Muscle of back (tissue), 13 donors: ENCODE data around the gene MC1R. TPM values are rescaled to one million over a fixed set of nuclear protein-coding genes. Genes with fewer than 3 reads are reported as not detected.
"Not testable (repeated sequence)": the region's sequence is repeated elsewhere in the genome, so short reads cannot be mapped to it uniquely, and the experiment has no call there.

Source experiments
- DNase-seq, 3 donors: peaks; one replicate each; pipeline versions ENCODE4 v3.0.0 to v3.0.0-alpha.2; 2013
- long read RNA-seq, 9 donors: transcript quantifications; one replicate each; lab custom pipeline, GENCODE V29; 2026
- polyA plus RNA-seq, 10 donors: library from polyadenylated mRNA; unstranded; fragments of 120-200 nt; gene quantifications; one replicate each; pipeline ENCODE4 v1.2.1, GENCODE V29; 2013; ENCODE audit not compliant: insufficient read length in 10 of 10

Gene MC1R
- polyA plus RNA-seq: 1 to 10 TPM in 9 of 10 donors, under 1 TPM in 1; 0.90 to 3.0 (median 1.8) TPM
- long read RNA-seq, donor 1: 0 reads
- long read RNA-seq, donor 2: 0 reads
- long read RNA-seq, donor 3: 0 reads
- long read RNA-seq, donor 4, partial matches to known transcripts: 0 of 1 reads
- long read RNA-seq, donor 4, other reads (novel, unspliced or antisense): 0 of 1 reads
- long read RNA-seq, donor 5: 0 reads
- long read RNA-seq, donor 6: 0 reads
- long read RNA-seq, donor 7: 0 reads
- long read RNA-seq, donor 8, partial matches to known transcripts: 0 of 3 reads
- long read RNA-seq, donor 8, other reads (novel, unspliced or antisense): 0 of 3 reads
- long read RNA-seq, donor 9: 0 reads

DNA sequence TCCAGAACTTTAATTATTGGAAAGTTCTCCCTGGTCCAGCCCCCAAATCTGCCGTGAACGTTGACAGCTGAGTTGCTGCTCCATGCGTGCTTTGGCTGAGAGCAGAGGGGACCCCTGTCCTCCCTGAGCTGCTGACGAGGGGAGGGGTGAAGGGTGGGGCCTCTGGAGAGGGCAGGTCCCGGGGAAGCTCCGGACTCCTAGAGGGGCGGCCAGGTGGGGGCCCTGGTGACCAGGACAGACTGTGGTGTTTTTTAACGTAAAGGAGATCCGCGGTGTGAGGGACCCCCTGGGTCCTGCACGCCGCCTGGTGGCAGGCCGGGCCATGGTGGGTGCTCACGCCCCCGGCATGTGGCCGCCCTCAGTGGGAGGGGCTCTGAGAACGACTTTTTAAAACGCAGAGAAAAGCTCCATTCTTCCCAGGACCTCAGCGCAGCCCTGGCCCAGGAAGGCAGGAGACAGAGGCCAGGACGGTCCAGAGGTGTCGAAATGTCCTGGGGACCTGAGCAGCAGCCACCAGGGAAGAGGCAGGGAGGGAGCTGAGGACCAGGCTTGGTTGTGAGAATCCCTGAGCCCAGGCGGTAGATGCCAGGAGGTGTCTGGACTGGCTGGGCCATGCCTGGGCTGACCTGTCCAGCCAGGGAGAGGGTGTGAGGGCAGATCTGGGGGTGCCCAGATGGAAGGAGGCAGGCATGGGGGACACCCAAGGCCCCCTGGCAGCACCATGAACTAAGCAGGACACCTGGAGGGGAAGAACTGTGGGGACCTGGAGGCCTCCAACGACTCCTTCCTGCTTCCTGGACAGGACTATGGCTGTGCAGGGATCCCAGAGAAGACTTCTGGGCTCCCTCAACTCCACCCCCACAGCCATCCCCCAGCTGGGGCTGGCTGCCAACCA lies at the start of gene MC1R:
MC1R (plus strand) TSS at position 410 of the 895 bp plus-strand sequence; CDS start at position 807, 397 bp downstream.
- peak in 1 of 3 donors; percentile 63 for DNase-seq

DNA sequence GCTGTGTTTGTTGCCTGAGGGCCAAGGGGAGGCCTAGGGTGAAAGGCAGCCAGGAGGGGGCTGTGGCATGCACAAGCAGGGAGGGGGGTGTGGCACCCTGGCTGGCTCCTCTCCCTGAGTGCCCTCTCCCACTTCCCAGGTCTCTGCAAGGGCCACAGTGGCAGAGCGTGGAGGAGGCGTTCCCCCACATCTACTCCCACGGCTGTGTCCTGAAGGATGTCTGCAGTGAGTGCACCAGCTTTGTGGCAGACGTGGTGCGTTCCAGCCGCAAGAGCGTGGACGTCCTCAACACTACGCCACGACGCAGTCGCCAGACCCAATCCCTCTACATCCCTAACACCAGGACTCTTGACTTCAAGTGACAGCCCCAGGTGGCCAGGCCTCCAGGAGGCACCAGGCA lies 48.8 kb upstream of the MC1R start:
- DNase-seq: no peak

DNA sequence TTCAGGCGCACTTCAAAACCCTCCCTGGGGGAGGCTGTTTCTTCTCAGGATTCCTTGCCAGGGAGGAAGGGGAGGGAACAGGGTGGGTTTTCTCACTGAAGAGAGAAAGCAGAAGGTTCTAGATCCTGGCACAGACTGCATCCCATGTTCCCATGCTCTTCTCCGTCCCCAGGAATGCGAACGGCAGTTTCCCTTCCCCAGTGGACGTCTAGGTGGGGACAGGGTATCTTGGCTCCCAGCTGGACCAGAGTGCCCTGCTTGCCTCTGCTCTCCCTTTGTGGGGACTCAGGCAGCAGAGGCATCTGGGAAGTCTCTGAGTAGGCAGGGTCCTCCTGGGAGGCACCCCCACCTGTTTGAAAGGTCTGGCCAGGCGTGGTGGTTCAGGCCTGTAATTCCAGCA lies 48.2 kb upstream of the MC1R start:
- DNase-seq: no peak

DNA sequence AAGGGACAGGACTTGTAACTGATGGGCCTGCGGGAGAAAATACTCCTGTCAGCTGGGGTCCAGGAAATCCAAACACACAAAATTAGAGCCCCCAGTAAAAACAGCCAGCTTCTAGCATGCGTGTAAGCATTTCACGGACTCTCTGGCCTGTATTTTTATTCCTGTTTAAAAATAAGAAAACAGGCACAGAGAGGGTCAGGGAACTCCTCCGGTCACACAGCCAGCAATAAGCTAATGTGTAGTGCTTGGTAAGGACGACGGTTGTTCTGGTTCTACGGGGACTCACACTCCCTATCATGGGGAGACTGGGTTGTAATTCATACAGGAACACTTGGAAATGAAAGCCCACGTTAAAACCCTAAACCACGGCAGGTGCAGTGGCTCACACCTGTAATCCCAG lies 46.8 kb upstream of the MC1R start:
- DNase-seq: no peak

DNA sequence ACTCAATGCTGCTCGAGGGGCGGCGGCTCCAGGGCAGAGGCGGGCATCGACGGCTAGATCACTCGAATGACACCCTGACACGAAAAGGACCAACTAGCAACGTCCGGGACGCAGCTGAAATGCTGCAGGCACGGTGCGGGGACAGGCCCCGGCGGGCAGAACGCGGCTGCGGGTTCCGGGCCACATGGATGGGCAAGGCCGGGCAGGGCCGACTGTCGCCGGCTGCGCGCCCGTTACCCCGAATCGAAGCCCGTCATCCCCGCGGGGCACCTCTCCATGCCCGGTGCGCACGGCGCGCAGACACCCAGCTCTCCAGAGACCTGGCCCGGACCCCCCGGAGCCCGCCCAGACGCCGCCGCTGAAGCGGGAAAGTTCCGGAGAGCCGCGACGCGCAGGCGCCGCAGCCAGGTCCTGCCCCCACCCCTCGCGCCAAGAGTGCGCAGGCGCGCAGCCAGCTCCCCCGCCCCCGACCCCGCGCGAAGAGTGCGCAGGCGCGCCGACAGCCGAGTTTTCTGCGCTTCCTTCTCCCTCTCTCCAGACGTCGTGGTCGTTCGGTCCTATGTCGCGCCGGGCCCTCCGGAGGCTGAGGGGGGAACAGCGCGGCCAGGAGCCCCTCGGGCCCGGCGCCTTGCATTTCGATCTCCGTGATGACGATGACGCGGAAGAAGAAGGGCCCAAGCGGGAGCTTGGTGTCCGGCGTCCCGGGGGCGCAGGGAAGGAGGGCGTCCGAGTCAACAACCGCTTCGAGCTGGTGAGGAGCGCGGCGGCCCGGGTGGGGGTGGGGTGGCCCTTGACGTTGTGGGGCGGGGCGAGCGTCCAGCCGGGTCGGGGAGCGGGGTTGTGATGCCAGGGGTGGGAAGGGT lies 45.3 kb upstream of the MC1R start, which contains the start of gene TCF25:
TCF25 (plus strand) TSS at position 484 of the 863 bp plus-strand sequence; CDS start at position 560, 76 bp downstream.
- peak; percentile 89 to 97 (median 94) for DNase-seq

DNA sequence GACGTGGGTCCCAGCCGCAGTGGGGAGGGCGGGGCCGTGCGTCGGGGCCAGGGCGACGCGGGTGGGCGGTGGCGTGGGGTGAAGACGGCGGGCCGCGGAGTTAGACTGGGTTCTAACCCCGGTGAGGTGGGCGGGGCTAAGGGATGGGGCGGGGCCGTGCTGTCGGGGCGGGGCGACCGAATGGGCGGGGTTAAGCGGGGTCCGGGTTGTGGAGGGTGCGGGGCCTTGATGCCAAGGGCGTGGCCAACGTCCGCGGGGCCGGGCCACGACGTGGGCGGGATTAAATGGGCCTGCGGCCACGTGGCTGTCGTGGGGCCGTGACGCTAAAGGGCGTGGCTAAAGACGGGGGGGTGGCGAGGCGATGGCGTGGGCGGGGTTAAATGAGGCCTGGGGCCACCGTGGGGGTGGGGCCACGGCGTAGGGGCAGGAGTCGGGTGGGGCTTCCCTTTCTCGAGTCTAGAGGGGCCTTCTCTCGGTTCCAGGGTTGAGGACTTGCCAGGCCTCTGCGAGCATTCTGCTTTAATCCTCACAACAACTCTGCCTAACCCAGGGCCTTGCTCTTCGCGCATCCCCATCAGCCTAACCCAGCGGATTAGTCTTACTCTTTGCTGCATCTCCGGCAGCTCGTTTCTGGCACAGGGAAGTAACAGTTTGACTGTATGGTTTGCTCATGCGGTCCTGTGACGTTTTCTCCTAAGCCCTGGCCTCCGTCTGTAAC lies 44.5 kb upstream of the MC1R start:
- DNase-seq: peak; percentile 95 to 98 (median 97)

DNA sequence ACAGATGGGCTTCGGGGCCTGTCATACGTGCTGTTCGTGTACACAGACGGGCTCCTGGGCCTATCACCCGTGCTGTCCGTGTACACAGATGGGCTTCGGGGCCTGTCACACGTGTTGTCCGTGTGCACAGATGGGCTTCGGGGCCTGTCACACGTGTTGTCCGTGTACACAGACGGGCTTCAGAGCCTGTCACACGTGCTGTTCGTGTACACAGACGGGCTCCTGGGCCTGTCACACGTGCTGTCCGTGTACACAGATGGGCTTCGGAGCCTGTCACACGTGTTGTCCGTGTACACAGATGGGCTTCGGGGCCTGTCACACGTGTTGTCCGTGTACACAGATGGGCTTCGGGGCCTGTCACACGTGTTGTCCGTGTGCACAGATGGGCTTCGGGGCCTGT lies 39.5 kb upstream of the MC1R start:
- not testable (repeated sequence) for DNase-seq

DNA sequence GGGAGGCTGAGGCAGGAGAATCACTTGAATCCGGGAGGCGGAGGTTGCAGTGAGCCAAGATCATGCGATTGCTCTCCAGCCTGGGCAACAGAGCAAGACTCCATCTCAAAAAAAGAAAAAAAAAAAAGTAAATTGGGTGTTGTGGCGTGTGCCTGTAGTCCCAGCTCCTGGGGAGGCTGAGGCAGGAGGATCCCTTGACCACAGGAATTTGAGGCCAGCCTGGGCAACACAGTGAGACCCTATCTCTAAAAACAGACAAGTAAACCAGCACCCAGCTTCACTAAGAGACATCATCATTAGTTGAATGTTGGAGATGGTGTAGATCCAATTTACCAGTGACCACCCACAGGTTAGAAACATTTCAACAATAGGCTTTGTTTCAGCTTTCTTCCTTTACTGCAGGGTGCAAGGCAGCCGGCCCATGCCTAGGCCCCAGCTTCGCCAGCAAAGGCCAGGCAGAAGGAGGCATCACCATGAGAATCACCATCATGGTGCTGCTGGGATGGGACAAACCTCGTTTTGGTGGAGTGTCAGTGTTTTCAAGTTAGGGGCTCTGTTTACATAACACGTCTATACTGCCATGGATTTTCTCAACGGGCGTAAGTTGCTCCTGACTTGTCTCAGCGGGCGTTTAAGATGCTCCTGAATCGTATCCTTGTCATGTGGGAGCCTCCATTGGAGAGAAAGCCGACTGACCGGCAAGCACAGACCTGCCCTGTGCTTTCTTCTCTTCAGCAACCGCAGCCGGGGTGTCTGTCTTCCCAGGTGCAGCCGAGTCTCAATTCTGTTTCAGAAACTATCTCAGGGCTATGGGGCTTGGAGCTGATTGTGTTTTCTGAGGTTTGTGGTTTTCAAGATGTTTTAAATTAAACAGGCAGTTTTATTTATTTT lies 37.9 kb upstream of the MC1R start:
- no peak for DNase-seq

DNA sequence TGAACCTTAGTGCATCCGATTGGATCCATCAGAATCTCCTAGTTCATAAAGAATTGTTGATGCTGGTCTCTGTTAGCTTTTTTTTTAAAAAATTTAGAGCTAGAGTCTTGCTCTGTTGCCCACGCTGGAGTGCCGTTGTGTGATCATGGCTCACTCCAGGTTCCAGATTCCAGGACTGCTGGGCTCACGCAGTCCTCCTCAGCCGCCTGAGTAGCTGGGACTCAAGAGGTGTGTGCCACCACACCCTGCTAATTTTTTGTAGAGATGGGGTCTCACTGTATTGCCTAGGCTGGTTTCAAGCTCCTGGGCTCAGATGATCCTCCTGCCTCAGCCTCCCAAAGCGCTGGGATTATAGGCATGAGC lies 37.3 kb upstream of the MC1R start:
- DNase-seq: no peak

DNA sequence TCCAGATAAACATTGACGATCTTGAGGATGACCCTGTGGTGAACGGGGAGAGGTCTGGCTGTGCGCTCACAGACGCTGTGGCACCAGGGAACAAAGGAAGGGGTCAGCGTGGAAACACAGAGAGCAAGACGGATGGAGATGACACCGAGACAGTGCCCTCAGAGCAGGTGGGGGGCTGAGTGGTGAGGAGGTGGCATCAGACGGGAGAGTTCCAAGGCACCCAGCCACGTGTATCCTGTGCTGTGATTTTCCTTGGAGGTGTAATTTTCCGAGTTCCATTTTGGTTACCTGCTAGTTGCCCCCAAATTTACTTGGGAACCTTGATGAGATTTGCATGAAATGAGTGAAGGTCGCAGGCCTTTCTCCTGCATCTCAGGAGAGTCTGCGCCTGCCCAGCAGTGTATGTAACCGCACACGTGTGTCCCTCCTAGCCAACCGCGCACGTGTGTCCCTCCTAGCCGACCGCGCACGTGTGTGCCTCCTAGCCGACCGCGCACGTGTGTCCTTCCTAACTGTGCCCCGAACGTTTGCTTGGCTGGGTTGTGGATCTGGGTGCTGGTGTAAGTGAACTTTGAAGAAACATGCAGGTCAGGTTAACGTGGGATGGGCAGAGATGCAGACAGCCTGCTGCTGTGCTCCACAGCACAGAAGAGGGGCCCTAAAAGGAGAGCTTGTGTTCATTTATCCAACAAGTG lies 35.2 kb upstream of the MC1R start:
- DNase-seq: no peak

DNA sequence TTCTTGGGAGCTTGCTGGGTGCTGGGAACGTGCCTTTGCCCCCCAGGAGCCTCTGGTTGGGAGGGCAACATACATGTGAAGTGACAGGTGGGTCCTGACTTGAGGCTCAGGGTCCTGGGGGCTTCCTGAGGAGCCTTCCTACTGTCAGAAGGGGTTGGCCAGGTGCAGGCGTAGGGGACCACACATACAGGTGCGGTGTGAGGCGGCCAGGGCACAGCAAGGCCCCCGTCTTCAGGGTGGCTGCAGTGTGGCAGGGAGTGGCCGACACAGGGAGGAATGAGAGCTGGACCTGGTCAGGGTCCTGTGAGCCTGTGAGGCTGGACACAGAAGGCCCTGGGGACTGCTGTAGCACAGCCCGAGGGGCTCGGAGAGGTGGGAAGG lies 34.6 kb upstream of the MC1R start:
- DNase-seq: no peak

DNA sequence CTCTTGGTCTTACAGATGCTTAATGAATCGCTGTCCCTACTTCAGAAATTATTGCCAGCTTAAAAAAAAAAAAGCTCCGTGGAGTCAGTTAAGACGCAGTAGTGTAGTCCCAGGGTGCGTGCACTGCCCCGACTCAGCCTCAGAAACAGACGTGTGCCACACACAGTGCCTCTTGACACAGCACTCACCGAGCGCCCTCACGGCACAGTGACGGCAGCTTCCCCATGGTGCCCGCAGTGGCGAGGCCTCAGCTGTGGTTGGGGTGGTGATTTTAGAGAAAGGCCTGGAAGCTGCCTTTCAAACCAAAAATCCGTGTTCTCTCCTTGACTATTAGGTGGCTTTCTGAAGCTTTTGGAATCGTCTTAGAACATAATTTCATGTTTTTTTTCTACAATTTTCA lies 31.4 kb upstream of the MC1R start:
- DNase-seq: no peak

DNA sequence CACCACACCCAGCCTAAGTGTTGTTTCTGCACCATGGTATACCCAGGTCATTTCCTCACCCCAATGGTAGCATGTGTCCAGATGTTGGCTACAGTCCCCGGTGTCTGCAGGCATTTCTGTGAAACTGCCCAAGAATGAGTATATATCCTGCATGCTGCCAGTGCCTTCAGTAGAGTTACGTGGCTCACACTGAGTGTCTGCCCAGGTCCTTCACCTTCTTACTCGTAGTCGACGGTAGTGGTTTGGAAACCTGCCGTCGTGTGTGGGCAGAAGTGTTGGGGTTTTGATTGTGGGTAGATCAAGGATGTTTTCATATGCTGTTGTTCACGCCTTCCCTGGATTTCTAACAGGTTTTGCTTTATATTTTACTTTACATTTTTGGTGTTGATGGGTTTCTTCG lies 28.5 kb upstream of the MC1R start:
- no peak for DNase-seq

DNA sequence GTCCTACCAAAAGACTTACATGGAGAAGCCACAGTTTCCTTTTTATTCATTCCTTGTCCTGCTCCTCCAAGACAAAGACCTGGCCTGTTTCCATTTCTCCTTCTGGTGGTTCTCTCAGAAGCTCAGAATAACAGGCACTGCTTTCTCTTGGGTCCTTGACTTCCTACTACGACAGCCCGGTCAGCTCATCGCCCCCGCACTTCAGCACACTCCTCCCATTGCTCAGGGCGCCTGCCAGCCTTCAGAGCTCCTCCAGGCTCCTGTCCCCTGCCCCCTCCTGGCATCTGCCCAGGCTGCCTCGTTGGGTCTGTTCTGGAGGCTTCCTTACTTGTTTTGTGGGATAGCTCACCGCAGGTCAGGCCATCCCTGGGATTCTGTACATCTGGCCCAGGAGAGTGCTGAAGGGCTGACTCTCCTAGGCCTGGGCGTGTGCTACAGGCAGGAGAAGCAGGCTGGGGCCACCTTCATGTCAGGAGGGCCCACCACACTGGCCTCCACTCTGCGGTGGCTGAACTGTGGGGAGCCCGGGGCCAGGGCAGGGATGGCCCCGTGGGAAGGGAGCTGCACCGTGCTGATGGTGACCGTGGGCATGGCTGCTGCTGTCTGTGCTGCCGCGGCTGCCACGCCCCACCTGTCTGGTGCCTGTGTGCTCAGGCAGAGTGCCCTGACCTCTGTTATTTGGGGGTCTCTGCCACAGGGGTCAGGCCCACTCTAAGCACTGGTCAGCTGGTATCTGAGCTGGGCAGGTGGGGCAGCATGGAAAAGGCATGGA lies 27.6 kb upstream of the MC1R start:
- no peak for DNase-seq

DNA sequence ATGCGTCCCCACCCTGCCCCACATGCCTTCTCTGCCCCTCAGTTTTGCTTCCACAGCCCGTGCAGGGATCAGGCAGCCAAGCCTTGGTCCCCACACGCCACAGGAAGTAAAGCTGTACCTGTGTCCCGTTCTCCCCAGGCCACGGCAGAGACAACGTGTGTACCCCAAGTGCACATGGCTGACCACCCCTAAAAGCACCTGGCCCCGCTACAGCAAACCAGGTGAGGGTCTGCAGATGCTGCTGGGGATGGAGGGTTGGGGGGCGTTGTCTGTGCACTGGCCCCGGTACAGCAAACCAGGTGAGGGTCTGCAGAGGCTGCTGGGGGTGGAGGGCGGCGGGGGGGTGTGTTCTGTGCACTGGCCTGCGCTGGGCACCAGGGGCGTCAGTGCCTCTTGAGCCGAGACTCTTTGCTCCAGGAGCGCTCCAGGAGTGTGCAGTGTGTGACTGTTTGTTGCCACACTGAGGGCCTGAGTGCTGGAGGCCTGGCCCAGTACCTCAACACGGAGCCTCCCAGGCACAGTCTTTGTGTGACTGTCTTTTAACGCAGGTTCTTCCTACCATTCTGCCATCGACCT lies 26.5 kb upstream of the MC1R start:
- DNase-seq: no peak

DNA sequence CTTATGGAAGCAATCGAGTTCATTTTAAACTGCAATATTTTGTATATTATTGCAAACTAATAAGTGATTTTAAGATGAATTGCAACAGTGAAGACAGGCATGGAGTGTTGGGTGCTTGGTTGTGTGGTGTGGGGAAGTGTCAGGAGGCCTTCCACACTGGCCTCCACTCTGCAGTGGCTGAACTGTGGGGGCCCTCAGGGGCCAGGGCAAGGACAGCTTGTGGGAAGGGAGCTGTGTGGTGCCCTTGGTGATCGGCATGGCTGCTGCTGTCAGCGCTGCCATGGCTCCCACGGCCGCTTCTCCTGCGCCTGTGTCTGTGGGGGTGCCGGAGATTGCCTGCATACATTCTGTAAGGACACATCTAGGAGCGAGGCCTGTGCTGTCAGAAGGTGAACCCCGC lies 26.0 kb upstream of the MC1R start:
- DNase-seq: no peak

DNA sequence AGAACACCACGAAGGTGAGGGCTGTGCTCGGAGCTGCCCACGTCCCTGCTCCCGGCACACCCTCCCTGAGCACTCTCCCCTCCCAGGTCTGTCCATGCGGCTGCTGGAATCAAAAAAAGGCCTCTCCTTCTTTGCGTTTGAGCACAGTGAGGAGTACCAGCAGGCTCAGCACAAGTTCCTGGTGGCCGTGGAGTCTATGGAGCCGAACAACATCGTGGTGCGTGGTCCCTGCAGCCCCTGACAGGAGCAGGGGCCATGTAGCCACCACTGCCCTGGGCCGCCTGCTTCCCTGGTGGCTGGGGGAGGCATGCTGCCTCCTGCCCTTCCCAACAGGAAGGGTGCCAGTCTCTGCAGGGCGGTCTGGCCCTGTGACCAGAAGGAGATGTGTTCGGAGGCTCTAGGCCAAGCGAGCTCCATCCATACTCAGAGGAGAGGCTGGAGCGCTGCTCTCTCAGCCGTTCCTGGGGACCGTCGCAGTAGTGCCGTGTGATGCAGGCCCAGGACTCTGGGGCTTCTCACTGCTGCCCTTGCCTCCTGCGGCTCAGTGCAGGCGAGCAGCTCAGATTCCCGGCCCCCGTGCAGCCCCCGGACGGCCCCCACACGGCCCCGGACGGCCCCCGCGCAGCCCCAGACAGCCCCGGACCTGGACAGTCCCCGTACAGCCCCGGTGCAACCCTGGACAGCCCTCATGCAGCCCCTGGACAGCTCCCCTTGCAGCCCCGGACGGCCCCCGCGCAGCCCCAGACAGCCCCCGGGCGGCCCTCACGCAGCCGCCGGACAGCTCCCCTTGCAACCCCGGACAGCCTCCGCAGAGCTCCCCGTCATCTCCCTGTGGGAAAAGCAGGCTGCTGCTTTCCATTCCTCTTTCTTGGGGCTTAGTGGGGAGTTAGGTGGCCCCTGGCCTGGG lies 24.8 kb upstream of the MC1R start:
- no peak for DNase-seq
